Caco-2 (cell line): Measurements from ENCODE around the gene TTN. TPM values are rescaled to one million over a fixed set of nuclear protein-coding genes. Genes with fewer than 3 reads are reported as not detected.

ENCODE experiments used
- BruUV-seq: library from RNA; stranded (reverse); fragments of 400-500 nt; replicated peaks from 2 replicates; lab custom pipeline; 2021; lab: Mats Ljungman, UMichigan
- CTCF ChIA-PET: fragments of 300-600 bp; sonication (Branson Sonifier 250); formaldehyde crosslinking; loops from one replicate; lab custom pipeline; 2022; ENCODE audit warnings: antibody characterized with exemption; lab: Charles Lee
- POLR2A ChIA-PET: fragments of 300-600 bp; sonication (Branson Sonifier 250); formaldehyde crosslinking; loops from one replicate; lab custom pipeline; 2022; ENCODE audit warnings: antibody characterized with exemption; lab: Charles Lee
- DNase-seq, 2 experiments: peaks; one replicate each; pipeline versions ENCODE4 v3.0.0 to v3.0.0-alpha.2; 2020 to 2022
- H3K27me3 ChIP-seq: replicated peaks from 2 replicates; pipeline ENCODE4 v1.6.0; 2011; ENCODE audit warnings: low read length; ENCODE audit not compliant: control insufficient read depth, insufficient read depth
- H3K36me3 ChIP-seq: 2 replicates; pipeline ENCODE4 v1.5.1; 2011; ENCODE audit warnings: low read length; ENCODE audit not compliant: control insufficient read depth, insufficient read depth
- H3K4me1 ChIP-seq: fragments of 250-450 bp; sonication (Bioruptor Pico); 2 replicates; pipeline ENCODE4 v1.5.1; 2020; ENCODE audit warnings: mild to moderate bottlenecking
- H3K4me3 ChIP-seq: 2 replicates; pipeline ENCODE4 v1.5.1; 2011; ENCODE audit warnings: low read depth, mild to moderate bottlenecking, control low read depth, low read length
- H3K9me3 ChIP-seq: fragments of 250-450 bp; sonication (Bioruptor Pico); 2 replicates; pipeline ENCODE4 v1.5.1; 2020; ENCODE audit warnings: mild to moderate bottlenecking, moderate library complexity
- H3K27ac Mint-ChIP-seq: one replicate; pipeline ENCODE4 v1.8.0; 2022; ENCODE audit warnings: mixed read lengths; ENCODE audit not compliant: unreplicated experiment
- H3K27me3 Mint-ChIP-seq: one replicate; pipeline ENCODE4 v1.8.0; 2022; ENCODE audit warnings: mixed read lengths; ENCODE audit not compliant: insufficient read depth, unreplicated experiment
- H3K36me3 Mint-ChIP-seq: one replicate; pipeline ENCODE4 v1.8.0; 2022; ENCODE audit warnings: mild to moderate bottlenecking, mixed read lengths; ENCODE audit not compliant: insufficient read depth, unreplicated experiment
- H3K4me1 Mint-ChIP-seq: one replicate; pipeline ENCODE4 v1.8.0; 2022; ENCODE audit warnings: low read depth, mixed read lengths; ENCODE audit not compliant: unreplicated experiment
- H3K4me3 Mint-ChIP-seq: one replicate; pipeline ENCODE4 v1.8.0; 2022; ENCODE audit warnings: mild to moderate bottlenecking, moderate library complexity, mixed read lengths; ENCODE audit not compliant: unreplicated experiment
- H3K9me3 Mint-ChIP-seq: one replicate; pipeline ENCODE4 v1.8.0; 2022; ENCODE audit warnings: mixed read lengths; ENCODE audit not compliant: unreplicated experiment
- intact Hi-C: fragments of 100-400 bp; cut with micrococcal nuclease; formaldehyde crosslinking; loops from one replicate; pipeline ENCODE4 v1.10.0; 2022; ENCODE audit not compliant: unreplicated experiment
- total RNA-seq: library from RNA; stranded (reverse); gene quantifications from 2 replicates; pipeline ENCODE4 v1.2.3, GENCODE V29; 2022
- TF ChIP-seq, protein P1 (sequence below), 2 experiments: fragments of 200-600 bp in 1 of 2; IDR thresholded peaks; 1 replicate in 1 of 2; 2 replicates in 1 of 2; pipeline versions ENCODE4 v1.5.1 to v1.8.0; 2011 to 2022; ENCODE audit warnings: antibody characterized with exemption in 1 of 2, control low read depth in 1 of 2, inconsistent platforms in 1 of 2, low read depth in 1 of 2, low read length in 1 of 2, mild to moderate bottlenecking in 1 of 2, moderate library complexity in 1 of 2; ENCODE audit not compliant: insufficient read depth in 1 of 2, severe bottlenecking in 1 of 2, unreplicated experiment in 1 of 2

The TTN gene
- total RNA-seq, 1 experiment from 2014 or later, result 9.3 TPM

GRCh38 chr2:178517496-178517895 is 289.7 kb downstream of the TTN start:
- TF ChIP-seq, protein P1, sequence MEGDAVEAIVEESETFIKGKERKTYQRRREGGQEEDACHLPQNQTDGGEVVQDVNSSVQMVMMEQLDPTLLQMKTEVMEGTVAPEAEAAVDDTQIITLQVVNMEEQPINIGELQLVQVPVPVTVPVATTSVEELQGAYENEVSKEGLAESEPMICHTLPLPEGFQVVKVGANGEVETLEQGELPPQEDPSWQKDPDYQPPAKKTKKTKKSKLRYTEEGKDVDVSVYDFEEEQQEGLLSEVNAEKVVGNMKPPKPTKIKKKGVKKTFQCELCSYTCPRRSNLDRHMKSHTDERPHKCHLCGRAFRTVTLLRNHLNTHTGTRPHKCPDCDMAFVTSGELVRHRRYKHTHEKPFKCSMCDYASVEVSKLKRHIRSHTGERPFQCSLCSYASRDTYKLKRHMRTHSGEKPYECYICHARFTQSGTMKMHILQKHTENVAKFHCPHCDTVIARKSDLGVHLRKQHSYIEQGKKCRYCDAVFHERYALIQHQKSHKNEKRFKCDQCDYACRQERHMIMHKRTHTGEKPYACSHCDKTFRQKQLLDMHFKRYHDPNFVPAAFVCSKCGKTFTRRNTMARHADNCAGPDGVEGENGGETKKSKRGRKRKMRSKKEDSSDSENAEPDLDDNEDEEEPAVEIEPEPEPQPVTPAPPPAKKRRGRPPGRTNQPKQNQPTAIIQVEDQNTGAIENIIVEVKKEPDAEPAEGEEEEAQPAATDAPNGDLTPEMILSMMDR (IDR thresholded peaks at IDR 0.05; ENCODE audit: insufficient read depth in 1 of 2, low read depth in 1 of 2, low read length in 1 of 2, severe bottlenecking in 1 of 2, unreplicated experiment in 1 of 2), result no peak
- POLR2A ChIA-PET, result no interaction called here
- Histone ChIP-seq H3K36me3 (no peaks in the 10 kb centered on the region), H3K9me3 (no peaks in the 10 kb centered on the region), H3K4me1 (no peaks in the 10 kb centered on the region), H3K27me3 (no peaks in the 10 kb centered on the region), H3K4me3 (no peak overlapping the region)
- no TSS peak for BruUV-seq
- intact Hi-C loops, result no loop called here
- Mint-ChIP-seq H3K36me3 (peaks cover 11% of the 10 kb centered on the region), H3K27me3 (no peaks in the 10 kb centered on the region), H3K4me3 (no peak overlapping the region), H3K27ac (no peak overlapping the region), H3K9me3 (no peaks in the 10 kb centered on the region), H3K4me1 (no peaks in the 10 kb centered on the region)
- no peak for DNase-seq
- CTCF ChIA-PET, result no interaction called here

- H3K9me3 ChIP-seq, result no peaks in the 10 kb centered on the region
- no peaks in the 10 kb centered on the region for H3K27me3 ChIP-seq
- Mint-ChIP-seq H3K27me3 (no peaks in the 10 kb centered on the region), H3K27ac (no peak overlapping the region), H3K4me3 (no peak overlapping the region), H3K4me1 (no peaks in the 10 kb centered on the region), H3K36me3 (peaks cover 11% of the 10 kb centered on the region), H3K9me3 (no peaks in the 10 kb centered on the region)
- TF ChIP-seq, protein P1 (IDR thresholded peaks at IDR 0.05; ENCODE audit: insufficient read depth in 1 of 2, low read depth in 1 of 2, low read length in 1 of 2, severe bottlenecking in 1 of 2, unreplicated experiment in 1 of 2), result no peak
- ChIA-PET POLR2A (no interaction called here), CTCF (interaction anchor here (0.6 kb wide), 1 partner anchor 15 kb away, joined by 3 read pairs; no protein-coding TSS in a partner anchor)
- BruUV-seq, result no TSS peak
- H3K36me3 ChIP-seq, result no peaks in the 10 kb centered on the region
- intact Hi-C loops, result no loop called here
- no peak overlapping the region for H3K4me3 ChIP-seq
- no peaks in the 10 kb centered on the region for H3K4me1 ChIP-seq
- DNase-seq, result no peak
Observed at GRCh38 chr2:178514664-178515063, 292.6 kb downstream of the TTN start.

- TF ChIP-seq, protein P1 (IDR thresholded peaks at IDR 0.05; ENCODE audit: insufficient read depth in 1 of 2, low read depth in 1 of 2, low read length in 1 of 2, severe bottlenecking in 1 of 2, unreplicated experiment in 1 of 2), result no peak
- Histone ChIP-seq H3K4me1 (no peaks in the 10 kb centered on the region), H3K9me3 (no peaks in the 10 kb centered on the region), H3K36me3 (no peaks in the 10 kb centered on the region), H3K4me3 (no peak overlapping the region), H3K27me3 (no peaks in the 10 kb centered on the region)
- Mint-ChIP-seq H3K36me3 (peaks cover 11% of the 10 kb centered on the region), H3K9me3 (no peaks in the 10 kb centered on the region), H3K27ac (no peak overlapping the region), H3K27me3 (no peaks in the 10 kb centered on the region), H3K4me3 (no peak overlapping the region), H3K4me1 (no peaks in the 10 kb centered on the region)
- ChIA-PET CTCF (interaction anchor here (0.6 kb wide), 1 partner anchor 16 kb away, joined by 3 read pairs; no protein-coding TSS in a partner anchor), POLR2A (no interaction called here)
- intact Hi-C loops, result no loop called here
- DNase-seq, result no peak
- BruUV-seq, result no TSS peak
Observed at GRCh38 chr2:178513876-178514275, 293.3 kb downstream of the TTN start.
